Tracheal epithelial cell (primary cell): ENCODE results near the gene GLYATL1B. TPM values are rescaled to one million over a fixed set of nuclear protein-coding genes. Genes with fewer than 3 reads are reported as not detected.

ENCODE experiments used
- total RNA-seq: library from RNA; depleted of rRNA; stranded (reverse); fragments of >200 nt; gene quantifications from 2 replicates; pipeline ENCODE4 v1.2.1, GENCODE V29; 2014

Gene GLYATL1B, protein sequence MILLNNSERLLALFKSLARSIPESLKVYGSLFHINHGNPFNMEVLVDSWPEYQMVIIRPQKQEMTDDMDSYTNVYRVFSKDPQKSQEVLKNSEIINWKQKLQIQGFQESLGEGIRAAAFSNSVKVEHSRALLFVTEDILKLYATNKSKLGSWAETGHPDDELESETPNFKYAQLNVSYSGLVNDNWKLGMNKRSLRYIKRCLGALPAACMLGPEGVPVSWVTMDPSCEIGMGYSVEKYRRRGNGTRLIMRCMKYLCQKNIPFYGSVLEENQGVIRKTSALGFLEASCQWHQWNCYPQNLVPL
- total RNA-seq, result not detected in 2 replicates

DNA sequence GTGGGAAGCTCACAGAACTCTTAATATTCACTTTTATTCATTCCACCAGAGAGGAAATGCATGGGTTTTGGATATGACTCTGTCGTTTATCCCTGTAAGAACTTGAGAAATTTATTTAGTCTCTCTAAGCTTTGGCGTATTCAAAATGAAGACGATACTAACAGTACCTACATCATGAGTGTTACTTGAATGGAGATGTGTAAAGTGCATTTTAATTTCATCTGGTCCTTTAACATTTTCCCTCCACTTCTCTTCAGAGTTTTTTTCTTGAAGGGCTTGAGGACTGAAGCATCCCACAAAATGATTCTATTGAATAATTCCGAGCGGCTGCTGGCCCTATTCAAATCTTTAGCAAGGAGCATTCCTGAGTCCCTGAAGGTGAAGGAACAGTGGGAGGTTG, at the start of gene GLYATL1B:
Gene GLYATL1B (plus strand): TSS at position 301 of the 400 bp plus-strand sequence. CDS start 0 bp downstream, at position 301.

DNA sequence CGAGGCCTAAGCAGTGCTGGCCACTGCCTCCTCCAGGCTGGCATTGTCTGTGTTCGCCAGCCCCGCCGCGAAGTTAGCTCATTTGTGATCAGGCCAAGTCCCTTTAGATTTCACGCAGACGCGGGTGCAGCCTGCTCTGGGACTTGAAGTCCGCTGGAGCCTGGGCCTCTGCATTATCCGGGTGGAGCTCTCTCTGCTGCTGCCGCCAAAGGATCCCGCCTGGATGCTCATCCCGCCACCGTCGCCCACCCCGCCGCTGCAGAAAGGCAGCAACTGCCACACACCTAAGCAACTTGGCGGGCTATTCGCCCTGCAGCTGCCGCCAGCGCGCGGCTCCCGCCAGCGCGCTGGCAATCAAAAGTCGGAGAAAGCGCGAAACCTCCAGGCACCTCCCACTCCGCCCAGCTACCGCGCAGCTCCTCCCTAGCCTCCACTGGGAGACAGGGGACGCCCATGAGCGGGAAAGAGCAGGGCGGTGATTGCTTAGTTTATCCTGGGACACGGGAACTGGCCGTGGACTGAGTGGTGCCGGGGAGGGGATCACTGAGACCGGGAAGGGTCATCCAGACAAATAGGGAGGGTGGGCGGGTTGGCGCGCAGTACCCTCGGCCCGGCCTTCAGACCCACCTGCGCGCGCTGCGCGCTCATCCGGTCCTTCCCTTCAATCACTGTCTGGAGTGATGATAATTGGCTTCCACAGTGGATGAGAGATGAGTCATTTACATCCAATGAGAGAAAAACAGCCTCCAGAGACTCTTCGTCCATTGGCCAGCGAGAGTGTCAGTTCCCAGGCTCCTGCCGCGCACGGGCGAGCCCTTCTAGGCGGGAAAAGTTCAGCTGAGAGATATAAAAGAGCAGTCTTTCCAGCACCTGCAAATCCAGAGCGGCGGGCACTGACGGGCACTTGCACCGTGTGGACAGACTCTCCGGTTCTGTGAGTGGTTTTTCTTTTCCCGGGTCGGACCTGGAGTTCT, 20.5 kb downstream of the GLYATL1B start, which contains the start of gene FAM111B:
Gene FAM111B (plus strand): TSS at position 875 of the 974 bp plus-strand sequence. CDS start 2,389 bp downstream, outside the sequence.

DNA sequence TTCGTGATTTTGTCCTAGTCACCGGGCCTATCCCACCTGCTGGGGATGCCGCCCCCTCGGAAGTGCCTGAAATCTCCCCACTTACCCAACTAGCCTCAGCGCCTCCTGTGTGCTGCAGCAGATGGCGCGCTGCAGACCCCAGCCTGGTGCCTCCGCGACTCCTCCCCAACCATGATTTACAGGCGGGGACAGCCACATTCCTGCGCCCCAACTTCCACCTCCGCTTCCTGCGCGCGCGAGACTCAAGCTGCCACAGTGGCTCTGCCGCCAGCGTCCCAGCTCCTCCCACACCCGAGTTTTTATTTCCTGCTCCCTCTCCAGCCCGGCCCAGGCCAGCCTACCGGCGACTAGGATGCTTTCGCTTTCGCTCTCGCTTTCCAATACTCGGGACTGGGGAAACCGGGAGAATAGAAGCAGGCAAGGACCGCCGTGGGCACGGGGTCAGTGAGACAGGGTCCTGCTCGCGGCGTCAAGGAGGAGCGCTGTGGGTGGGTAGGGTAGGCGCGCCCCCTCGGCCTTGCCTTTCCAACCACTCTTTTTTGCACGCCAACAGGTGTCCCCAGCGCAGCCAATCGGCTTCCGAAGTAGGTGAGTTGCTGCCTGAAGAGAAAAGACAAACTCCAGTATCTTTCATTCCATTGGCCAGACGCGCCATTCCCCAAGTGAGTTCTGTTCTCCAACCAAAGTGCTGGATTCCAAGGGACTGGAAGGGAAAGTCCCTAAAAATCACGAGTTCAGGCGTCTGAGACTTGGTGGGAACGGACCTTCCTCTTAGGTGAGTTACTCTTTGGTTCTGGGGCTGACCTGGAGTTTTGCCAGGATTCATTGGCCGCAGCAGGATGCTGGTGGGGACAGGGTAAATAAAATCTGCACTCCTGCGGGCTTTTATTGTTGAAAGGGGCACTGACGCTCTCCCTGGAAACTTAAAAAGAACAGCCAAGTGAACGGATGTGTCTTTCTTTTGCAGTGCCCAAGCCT, 56.7 kb downstream of the GLYATL1B start, which contains the start of gene FAM111A:
Gene FAM111A (plus strand): TSS at position 327 of the 978 bp plus-strand sequence. CDS start 6,017 bp downstream, outside the sequence.

Other genes starting within 250 kb of the GLYATL1B start
- gene GLYATL2, start 241.6 kb upstream of the GLYATL1B start, total RNA-seq, result 0.24 TPM in 1 of 2 replicates, not detected in the other
- gene GLYATL1, start 146.8 kb upstream of the GLYATL1B start, total RNA-seq, result under 0.01 and 0.24 TPM in 2 replicates
- gene FAM111B, start 20.9 kb downstream of the GLYATL1B start, total RNA-seq, result 0.21 and 2.2 TPM in 2 replicates
- 7.9 and 19.5 TPM in 2 replicates for gene FAM111A, start 56.5 kb downstream of the GLYATL1B start, total RNA-seq
- 2.9 and 7.5 TPM in 2 replicates for gene DTX4, start 85.8 kb downstream of the GLYATL1B start, total RNA-seq
- not detected in 2 replicates for gene MPEG1, start 126.6 kb downstream of the GLYATL1B start, total RNA-seq